Forelimb muscle (tissue), 1 donor: ENCODE data around the gene SECISBP2. TPM values are rescaled to one million over a fixed set of nuclear protein-coding genes. Genes with fewer than 3 reads are reported as not detected.
A peak's percentile ranks its signal among the peaks of the same experiment; 100 is the strongest.

Experiments
- DNase-seq: peaks from one replicate; pipeline ENCODE4 v3.0.0-alpha.2; 2013; ENCODE audit warnings: low read depth
- polyA plus RNA-seq: library from polyadenylated mRNA; unstranded; fragments of 120-200 nt; gene quantifications from one replicate; pipeline ENCODE4 v1.2.1, GENCODE V29; 2013; ENCODE audit not compliant: insufficient read length

SECISBP2 gene
- polyA plus RNA-seq, 1 donor, result 41.5 TPM

DNA sequence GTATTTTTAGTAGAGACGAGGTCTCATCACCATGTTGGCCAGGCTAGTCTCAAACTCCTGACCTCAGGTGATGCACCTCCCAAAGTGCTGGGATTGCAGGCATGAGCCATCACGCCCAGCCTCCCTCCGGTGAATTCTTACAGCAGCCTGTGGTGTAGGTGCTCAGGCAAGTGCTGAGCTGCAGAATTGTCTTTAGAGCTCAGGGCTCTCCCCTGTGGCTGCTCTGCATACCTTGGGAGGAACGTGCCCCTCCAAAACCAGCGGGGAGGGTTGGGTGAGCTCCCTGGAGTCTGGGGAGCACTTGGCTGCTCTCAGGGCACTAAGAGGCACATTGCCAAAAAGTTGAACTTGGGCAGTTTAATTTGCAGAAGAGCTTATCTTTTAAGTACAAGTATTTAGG is 29.4 kb downstream of the SECISBP2 start:
- no peak for DNase-seq

GRCh38 chr9:89349607-89350006 is 31.3 kb downstream of the SECISBP2 start:
- no peak for DNase-seq

GRCh38 chr9:89350988-89351557 is 32.8 kb downstream of the SECISBP2 start:
- DNase-seq, result no peak

DNA sequence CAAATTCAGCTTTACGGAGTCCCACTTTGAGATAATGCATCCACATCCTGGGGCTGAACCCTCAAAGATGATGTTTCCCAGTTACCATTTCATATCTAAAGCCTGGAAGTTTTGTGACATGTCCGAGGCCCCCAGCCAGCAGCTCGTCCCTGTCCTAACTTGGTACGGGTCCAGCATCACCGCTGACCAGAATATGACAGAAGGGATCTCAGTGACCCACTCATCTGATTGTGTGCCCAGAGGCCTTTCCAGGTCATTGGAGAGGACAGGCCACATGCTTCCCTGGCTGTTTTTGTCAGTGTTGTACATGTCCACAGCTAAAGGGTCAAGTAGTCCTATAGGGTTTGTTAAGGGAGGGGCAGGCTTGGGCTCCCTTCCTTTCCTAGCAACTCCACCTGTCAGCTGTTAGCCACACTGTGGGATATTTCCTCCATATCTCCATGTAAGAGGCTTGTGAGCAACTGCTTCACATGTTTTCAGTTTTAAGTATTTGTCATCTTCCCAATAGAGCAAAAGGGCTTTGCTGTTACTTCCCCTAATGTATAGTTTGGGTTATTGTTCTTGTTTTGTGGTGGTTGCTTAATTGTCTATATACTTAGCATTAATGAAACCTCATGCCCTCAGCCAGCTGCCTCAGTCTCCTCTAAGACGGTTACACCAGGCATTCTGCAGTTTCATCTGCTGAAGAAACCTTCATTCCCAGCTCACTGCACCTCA is 33.4 kb downstream of the SECISBP2 start:
- DNase-seq, result no peak

DNA sequence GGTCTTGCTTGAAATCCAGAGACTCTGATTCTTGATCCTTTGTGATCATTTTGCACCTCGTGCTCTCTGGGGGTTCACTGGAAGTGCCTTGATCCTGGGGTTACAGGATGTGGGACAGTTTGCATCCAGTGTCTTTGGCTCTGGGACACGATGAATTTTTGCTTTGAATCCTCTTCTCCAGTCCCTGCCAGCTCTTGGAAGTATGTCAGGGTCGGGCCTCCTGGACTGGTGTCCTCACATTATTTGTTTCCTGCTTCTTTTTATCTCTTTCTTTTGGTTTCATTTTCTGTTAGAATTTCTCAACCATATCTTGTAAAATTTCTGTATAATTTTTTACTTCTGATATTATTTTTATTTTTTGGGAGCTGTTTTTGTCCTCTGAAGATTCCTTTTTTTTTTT is 34.2 kb downstream of the SECISBP2 start:
- no peak for DNase-seq

- DNase-seq, result no peak
These were observed 34.8 kb downstream of the SECISBP2 start for GRCh38 chr9:89352874-89353649.

DNA sequence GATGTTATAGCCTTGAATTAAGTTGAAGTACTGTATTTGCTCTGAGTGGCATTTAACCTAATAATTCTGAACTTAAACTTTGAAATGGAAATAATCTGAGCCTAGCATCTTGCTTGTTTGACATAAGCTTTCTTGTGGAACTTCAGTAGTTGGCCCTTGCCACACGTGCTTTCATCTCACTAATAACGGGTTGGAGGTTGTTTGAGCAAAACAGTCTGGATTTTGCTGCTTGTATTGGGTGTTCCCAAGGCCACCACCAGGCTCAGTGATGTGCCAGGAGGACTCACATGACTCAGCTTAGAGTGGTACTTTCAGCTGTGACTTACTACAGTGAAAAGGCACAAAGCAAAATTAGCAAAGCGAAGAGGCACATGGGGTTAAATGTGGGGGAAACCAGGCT is 35.7 kb downstream of the SECISBP2 start:
- no peak for DNase-seq

GRCh38 chr9:89354471-89354870 is 36.2 kb downstream of the SECISBP2 start:
- no peak for DNase-seq

DNA sequence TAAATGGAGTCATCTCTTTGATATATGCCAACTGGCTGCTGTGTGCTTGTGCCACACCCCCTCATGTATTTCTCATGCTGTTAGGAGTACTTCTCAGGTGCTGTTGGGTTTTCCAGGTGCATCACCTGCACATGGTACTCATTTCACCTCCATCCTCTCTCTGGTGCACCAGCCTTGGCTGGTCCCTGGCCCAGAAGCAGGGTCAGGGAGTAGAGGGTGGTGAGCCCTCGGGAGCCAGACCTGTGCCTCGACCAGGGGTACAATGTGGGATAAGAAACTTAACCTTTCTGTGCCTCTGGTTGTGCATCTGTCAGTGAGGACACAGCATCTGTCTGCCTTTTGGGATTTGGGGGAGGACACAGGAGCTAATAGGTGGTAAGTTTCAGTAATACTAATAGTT is 38.5 kb downstream of the SECISBP2 start:
- no peak for DNase-seq

DNA sequence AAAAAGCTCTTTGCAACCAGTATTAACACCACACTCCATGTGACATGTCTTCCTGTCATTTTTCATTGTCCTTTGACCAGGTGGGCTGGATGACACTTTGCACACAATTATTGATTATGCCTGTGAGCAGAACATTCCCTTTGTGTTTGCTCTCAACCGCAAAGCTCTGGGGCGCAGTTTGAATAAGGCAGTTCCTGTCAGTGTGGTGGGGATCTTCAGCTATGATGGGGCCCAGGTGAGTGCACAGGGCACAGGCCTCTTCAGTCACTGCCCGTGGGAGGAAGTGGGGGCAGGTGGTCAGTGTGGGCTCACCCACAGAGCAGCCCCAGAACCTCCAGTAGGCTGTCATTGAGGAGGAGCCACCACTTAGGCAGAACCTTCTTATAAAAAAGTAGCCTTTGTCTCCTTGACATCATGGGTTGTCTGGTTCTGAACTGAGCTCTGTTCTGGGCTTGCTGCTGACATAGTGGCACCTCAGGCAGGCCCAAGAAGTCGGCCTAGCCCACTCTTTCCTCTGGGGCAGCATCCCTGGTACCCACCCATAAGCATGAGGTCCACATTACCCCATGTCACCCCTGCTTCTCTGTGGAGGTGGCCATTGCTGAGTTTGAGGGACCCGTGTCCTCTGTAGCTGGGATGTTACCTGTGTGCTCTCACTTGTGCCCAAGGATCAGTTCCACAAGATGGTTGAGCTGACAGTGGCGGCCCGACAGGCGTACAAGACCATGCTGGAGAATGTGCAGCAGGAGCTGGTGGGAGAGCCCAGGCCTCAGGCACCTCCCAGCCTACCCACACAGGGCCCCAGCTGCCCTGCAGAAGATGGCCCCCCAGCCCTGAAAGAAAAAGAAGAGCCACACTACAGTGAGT is 39.3 kb downstream of the SECISBP2 start:
- no peak for DNase-seq

- no peak for DNase-seq
These were observed 40.1 kb downstream of the SECISBP2 start for GRCh38 chr9:89358376-89358916.

DNA sequence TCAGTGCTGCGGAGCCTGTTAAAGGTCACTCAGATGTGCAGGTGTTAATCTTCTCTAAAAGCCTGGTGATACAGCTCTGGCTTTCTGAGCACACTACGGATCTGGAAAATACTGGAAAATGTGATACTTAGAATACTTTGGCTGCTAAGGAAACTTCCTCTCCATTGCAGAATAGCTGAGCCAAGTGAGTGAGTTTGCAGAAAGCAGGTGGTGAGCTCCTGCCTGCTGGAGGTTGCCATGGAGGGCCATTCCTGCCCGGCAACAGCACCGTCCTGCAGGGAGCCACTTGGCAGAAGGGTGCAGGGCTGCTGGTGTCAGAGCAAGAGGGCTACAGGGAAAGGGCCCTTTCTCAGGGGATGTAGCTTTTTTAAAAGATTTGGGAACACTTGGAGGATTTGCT is 40.7 kb downstream of the SECISBP2 start:
- DNase-seq, result peak; percentile 32

DNA sequence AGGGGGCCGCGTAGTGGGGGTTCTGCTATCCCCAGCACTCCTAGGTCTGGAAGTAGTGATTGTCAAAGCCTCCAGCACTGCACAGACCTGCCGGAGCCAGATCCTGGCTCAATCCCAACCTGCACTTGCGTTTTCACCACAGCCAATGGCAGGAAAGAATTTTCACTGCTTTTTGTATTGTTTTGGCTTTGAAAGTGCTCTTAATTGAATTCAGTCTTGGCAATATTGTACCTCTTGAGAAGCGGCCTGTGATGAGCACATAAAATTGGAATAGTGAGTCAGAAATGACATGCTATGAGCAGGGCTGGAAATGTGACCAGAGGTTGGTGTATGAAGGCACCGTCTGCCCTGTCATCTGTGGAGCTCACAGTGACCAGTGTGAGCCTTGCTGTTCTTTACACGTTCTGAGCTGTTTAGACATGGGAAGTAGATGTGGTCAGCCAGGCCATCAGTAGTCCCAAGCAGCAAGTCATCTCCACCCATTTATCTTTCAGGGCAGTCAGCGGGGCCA is 41.5 kb downstream of the SECISBP2 start:
- DNase-seq, result no peak

DNA sequence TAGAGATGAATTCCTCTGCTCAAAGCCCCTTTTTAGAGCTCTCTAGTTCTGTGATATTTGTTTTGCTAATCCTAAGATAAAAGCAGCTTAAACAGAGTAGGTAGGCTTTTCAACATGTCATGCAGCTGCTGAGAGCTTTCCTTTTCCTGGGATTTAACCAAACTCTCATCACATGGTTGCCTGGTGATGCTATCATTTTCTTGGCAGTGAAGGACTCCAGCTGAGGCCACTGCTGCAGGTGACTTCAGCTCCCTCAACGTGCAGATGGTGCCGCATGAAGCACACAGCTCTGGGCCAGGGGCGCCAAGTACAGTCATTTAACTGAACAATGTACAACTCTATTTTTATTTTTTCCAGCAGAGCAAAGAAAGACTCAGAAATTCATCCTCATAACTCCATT is 42.2 kb downstream of the SECISBP2 start:
- DNase-seq, result peak; percentile 44

DNA sequence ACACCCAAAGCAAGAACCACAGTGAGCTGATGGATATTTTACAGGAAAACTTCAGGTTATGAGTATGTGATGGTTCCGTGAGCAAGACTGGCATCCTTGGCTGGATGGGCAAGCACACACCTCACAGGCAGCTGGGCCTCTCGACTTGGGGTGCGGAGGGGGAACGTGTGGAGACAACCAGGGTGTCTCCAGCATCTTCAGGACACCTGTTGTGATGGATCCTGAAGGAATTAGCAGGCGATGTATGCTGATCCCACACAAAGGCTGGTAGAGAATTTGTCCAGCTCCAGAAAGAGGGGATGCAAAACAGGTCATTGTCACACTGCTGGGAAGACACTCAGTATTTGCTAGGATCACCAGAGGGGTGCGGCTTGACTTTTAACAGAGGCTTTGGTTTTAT is 42.7 kb downstream of the SECISBP2 start:
- no peak for DNase-seq

- no peak for DNase-seq
These were observed 43.7 kb downstream of the SECISBP2 start for GRCh38 chr9:89361816-89362646.

DNA sequence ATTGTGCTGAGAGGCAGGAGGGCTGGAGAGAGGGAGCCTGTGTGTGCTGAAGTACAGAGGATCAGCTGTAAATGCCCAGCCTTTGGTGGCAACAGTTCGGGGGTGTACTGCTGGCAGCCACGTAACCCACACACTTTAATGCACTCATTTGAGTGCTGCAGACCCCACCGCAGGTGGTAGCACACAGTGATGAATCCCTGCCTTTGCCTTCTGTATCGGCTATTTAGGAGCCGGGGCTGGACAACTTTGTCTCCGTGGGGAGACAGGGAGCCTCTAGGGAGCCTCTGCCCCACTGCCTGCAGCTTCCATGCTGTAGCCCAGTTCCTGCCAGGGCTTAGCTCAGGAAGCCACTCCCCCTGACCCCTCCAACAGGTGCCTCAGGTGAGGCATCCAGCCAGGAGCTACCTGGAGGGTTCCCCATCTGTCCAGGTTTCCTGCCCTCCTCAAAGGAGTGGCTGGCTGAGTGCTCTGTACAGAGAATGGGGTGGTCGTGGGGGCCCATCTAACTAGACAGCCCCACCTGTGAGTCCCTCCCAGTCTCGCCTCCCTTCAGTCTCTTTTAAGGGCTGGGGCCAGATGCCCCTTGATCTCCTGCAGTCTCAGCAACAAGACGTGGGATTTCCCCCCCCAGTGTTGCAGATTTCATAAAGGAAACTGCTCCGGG is 44.5 kb downstream of the SECISBP2 start:
- no peak for DNase-seq

DNA sequence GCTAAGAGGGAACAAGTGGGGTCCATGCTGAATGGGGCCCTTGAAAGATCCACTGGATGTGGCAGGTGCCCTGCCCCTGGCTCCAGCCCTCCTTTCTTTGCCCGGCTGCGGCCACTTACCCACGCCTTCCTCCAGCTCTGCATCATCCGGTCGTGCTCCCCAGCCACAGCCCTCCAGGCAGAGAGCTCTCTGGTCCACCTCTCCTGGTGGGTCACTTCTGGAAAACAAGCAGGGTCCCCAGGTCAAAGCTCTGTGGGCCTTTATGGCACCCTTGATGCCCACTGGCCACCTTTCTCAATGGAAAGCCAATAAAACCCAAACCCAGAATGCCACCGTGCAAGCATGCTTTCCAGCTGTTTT is 45.0 kb downstream of the SECISBP2 start:
- no peak for DNase-seq

GRCh38 chr9:89363921-89364665 is 45.8 kb downstream of the SECISBP2 start:
- DNase-seq, result no peak
